Activated CD4-positive, alpha-beta T cell treated with anti-CD3 and anti-CD28 coated beads for 4 hours (primary cell): ENCODE measurements around the gene SCNN1B.
"Not testable (repeated sequence)": the region's sequence is repeated elsewhere in the genome, so short reads cannot be mapped to it uniquely, and the experiment has no call there.

ENCODE experiments used
- DNase-seq, 2 donors: peaks; one replicate each; pipeline ENCODE4 v3.0.0-alpha.2; 2020

Gene SCNN1B

DNA sequence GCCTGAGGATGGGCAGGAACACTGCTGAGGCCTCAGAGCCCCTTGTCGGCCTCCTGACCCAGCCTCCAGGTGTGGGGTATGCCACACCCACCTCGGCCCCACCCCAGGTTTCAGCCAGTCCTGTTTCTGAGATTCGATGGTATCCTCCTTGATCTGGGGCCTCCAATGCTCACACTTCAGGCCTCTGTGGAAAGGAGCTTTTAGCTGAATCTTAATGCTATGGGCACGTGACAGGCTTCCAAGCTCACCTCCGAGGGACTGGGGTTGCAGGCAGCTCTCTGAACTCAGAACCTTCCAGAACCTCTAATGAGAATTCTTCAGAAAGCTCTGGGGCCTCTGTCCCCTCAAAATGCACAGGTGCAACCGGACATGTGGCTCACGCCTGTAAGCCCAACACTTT is 54.8 kb downstream of the SCNN1B start:
- no peak for DNase-seq

DNA sequence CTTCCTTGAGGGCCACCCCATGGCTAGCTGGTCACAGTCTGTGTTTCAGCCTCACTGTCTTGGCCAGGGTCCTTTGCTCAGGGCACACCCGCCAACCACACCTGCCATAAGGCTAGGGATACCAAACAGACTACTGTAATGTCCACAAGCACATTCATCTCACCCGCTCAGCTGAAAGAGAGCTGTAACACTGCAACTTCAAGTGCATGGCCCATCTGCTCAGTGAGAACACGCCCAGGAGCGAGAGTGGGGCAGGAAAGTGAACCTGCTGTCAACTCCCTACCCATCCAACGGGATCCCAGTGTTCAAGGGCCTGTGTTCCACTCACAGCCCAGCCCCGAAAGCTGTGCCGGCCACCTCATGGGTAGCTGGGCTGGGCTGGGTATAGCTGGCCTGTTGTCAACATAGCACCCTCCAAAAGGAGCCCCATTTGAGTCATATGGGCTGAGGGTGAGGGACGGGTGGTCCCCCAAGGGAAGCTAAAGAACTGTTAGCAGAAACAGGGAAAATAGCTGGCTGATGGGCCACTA is 55.7 kb downstream of the SCNN1B start:
- no peak for DNase-seq

DNA sequence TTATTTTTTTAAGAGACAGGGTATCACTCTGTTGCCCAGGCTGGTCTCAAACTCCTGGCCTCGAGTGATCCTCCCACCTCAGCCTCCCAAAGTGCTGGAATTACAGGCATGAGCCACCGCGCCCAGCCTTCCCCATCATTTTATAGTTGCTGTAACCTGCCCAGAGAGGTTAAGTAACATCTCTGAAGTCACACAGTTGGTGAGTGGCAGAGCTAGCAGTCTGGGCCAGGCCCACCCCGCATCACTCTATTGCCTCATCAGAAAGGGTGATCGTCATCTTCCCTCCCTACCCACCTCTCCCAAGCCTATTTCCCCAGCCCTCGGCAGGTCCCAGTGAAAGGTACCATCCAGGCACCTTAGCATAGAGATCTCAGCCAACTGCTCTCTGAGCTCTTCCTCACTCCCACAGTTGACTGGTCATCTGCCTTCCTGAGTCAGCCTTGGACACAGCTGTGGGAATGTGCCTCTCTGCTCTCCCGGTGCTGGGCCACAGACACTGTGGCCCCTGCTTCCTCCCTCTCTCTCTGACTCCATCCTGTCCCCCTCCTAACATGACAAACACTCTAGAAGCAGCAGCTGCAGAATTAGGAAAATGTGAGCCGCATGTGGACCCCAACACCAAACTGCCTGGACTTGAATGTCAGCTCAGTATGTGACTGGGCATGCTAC is 57.1 kb downstream of the SCNN1B start:
- DNase-seq: no peak

DNA sequence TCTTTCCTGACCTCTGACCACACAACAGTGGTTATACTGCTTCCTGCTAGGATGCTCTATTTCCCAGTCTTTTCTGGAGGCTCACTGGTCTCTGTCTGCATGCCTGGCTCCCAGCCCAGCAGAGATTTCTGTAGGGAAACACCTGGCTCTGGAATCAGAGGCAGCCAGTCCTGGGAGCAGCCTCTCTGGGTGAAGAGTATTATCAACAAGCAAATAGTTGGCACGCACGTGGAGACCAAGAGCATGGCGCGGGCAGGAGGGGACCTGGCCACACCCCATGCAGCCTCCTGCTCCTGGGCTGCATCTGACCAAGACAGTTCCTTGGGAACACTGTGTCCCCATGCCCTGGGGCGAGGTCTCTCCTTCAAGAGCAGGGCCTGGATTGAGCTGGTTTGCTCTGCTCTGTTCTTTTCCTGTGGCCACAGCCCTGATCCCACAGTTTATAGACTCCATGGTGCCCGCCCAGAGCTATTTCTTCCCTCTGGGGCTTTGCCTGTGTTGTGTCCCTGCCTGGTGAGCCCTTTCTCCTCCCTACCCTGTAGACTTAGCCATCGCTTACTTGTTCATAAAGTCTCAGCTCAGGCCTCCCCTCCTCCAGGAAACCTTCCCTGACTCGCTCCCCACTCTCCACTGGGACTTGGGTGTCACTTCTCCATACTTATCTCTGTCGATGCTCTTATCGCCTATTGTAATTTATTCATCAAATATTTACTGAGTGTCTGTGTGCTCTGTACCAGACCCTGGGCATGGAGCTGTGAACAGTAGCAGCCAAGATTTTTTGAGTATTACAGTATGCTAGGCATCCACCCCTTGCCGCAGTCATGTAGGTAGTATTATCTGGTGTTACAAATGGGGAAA is 60.6 kb downstream of the SCNN1B start:
- DNase-seq: no peak

DNA sequence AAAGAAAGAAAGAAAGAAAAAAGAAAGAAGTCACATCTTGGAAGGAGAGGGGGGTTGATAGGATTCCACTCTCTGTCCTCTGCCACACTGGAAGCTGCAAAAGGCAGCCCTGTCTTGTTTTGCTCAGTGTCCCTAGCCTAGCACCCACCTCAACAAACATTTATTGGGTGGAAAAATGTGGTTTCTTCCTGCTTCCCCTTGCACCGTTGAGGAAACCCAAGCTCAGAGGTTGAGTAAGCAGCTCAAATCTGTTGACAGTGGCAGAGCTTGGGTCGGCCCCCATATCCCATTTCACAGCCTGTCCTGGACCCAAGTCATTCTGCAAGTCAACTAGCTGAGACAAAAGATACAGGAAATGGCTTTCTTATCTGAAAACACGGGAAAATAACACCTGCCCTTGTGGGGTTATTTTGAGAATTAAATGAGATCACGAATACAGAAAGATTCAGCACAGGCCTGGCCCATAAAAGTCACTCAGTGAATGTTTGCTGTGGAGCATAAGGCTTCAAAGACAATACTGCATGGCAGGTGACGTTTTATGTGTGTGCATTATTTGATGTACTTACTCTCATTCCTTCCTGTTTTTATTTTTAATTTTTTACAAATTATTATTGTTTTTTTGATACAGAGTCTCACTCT is 63.6 kb downstream of the SCNN1B start:
- no peak for DNase-seq

DNA sequence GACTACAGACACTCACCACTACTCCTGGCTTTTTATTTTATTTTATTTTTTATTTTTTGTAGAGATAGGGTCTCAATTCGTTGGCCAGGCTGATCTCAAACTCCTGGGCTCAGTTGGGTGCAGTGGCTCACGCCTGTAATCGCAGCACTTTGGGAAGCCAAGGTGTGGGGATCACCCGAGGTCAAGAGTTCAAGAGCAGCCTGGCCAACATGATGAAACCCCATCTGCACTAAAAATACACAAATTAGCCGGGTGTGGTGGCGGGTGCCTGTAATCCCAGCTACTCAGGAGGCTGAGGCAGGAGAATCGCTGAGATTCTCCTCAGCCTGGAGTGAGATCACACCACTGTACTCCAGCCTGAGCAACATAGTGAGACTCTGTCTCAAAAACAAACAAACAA is 64.2 kb downstream of the SCNN1B start:
- not testable (repeated sequence) for DNase-seq

DNA sequence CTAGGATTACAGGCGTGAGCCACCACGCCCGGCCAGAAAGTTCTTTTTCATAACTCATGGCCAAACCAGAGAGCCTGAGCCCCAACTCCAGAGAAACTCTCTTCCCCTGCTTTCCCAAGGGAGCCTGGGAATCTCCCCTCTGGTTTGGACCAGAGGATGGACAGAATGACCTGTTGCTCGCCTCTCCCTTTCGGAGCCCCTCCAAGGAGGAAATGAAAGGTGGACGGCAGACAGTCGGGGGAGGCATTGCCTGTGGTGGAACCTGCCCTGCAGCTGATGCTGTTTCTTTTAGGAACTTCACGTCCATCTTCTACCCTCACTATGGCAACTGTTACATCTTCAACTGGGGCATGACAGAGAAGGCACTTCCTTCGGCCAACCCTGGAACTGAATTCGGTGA is 65.5 kb downstream of the SCNN1B start:
- no peak for DNase-seq

DNA sequence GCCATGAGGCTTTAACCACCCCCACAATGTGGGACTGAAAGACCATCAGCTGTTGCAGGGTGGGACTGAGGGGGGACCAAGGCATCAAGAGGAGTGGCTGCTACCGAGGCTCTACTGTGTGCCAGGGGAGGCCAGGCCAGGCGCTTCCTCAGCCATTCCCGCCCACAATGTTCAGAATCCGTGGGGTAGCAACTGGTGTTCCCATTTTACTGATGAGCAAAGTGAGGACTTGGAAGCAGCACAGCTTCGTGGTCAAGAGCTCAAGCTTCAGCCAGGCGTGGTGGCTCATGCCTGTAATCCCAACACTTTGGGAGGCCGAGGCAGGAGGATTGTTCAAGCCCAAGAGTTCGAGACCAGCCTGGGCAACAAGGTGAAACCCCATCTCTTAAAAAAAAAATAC is 65.9 kb downstream of the SCNN1B start:
- DNase-seq: no peak

DNA sequence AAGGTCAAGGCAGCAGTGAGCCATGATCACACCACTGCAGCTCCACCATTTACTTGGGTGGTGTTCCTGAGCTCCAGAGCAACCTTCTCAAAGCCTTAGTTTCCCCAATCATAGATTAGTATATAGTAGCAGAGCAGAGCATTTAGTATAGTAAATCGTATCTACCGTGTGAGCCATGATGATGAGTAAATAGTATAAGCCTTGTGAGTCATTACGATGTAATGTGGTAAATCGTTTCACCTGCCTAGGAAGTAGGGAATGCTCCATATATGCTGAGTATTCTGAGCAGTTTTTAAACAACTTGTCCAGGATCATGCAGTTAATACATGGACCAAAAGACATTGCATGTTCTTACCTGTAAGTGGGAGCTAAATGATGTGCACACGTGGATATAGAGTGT is 66.4 kb downstream of the SCNN1B start:
- DNase-seq: no peak

DNA sequence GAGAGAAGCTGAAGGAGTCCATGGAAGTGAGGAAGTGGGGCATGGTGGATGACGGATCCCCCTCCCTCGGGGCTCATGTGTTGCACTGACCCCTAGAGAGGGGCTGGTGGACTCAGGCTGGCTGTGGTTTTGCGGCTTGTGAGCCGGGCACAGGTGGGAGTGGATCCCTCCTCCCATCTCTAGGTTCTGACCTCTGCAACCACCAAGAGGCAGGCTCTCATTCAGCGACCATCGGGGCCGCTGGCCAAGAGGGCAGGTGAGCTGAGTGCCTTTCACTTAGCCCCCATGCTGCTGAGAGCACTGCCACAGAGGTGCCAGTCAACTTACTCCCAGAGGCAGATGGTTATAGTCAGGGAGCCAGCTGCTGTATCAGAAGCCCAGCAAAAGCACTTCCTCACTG is 67.3 kb downstream of the SCNN1B start:
- no peak for DNase-seq

DNA sequence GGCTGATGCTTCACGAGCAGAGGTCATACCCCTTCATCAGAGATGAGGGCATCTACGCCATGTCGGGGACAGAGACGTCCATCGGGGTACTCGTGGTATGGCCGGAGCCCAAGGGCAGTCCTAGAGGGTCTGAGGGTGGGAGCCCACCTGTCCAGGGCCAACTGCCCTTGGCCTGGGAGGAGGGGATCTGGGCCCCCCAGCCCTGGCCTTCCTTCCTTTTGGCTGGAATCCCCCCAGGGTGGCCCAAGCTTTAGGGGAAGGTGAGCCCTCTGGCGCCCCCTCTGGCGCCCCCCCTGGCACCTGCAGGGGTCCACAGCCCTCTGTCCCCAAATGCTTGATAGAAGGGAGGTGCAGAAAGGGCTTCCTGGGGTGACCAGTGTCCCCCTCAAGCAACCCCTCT is 69.3 kb downstream of the SCNN1B start:
- DNase-seq: no peak

DNA sequence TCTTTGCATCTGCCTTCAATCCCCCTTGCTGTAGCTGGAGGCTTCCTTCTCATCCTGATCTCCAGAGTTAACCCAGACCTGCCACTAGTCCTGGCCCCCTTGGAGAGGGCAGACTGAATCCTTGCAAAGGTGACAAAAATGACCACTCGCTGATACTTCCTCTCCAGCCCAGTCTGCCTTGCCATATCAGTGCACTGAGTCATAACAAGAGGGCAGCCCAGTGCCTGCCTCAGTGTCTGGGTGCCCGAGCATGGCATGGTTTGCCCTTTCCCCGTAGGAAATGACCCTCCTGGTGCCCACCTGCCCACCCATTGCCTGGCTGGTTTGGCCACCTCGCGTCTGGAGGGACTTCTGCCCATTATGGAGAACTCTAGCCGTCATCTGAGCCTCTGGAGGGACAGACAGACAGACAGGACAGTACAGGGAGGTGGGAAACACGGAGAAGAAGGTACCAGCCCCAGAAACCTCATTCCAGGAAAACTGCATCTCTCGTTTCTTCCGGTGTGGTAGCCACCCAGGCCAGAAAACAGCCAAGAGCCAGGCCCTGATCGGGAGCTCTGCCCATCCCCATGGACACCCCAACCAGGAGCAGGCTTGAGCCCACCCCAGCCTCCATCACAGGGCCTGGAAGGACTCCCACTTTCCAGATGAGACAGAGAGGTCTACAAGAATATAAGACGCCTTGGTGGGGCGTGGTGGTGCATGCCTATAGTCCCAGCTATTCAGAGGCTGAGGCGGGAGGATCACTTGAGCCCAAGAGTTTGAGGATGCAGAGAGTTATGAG is 71.5 kb downstream of the SCNN1B start:
- DNase-seq: no peak

DNA sequence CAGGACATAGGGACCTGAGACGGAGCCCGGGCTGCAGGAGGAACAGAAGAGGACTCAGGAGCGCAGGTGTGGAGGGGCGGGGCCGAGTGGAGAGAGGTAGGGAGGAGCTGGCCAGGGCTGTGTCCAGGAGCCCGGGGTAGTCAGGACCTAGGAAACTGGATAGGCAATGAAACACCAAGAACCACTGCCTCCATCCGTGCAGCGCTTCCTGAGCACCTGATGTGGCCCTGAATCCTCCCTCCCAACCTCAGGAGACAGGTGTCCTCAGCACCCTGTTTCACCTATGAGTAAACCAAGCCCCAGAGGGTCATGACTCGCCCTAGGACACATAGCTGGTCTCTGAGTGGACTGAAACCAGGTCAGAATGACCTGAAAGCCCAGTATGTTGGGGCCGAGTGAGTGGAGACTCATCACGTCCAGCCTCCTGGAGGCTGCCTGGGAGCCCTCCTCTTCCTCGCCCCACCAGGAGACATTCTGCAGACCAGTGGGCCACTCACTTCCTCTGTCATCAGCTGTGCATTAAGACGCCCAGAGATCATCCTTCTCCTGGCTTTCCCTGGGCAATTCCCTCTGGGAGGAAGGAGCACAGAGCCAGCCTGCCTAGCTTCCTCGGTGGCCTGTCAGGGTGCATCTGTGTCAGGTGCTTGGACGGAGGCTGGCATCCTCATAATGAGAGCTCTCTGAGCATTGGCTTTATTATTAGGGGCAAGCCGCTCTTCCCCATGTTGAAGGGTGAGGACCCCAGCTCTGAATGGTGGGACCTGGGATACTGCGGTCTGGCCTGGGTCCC is 72.8 kb downstream of the SCNN1B start:
- DNase-seq: no peak

DNA sequence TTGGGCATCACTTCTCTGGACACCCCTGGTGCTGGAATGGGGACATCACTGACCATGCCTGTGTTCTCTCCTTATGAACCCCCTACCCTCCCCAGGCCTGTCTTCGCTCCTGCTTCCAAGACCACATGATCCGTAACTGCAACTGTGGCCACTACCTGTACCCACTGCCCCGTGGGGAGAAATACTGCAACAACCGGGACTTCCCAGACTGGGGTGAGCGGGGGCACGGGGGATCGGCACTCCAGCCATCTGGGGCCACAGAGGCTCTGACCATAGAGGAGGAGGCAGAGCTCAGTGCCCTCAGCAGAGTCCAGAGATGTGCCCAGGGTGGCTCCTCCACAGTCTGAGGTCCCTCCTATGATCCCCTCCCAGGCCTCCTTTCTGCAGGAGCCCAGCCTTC is 73.5 kb downstream of the SCNN1B start:
- DNase-seq: no peak

DNA sequence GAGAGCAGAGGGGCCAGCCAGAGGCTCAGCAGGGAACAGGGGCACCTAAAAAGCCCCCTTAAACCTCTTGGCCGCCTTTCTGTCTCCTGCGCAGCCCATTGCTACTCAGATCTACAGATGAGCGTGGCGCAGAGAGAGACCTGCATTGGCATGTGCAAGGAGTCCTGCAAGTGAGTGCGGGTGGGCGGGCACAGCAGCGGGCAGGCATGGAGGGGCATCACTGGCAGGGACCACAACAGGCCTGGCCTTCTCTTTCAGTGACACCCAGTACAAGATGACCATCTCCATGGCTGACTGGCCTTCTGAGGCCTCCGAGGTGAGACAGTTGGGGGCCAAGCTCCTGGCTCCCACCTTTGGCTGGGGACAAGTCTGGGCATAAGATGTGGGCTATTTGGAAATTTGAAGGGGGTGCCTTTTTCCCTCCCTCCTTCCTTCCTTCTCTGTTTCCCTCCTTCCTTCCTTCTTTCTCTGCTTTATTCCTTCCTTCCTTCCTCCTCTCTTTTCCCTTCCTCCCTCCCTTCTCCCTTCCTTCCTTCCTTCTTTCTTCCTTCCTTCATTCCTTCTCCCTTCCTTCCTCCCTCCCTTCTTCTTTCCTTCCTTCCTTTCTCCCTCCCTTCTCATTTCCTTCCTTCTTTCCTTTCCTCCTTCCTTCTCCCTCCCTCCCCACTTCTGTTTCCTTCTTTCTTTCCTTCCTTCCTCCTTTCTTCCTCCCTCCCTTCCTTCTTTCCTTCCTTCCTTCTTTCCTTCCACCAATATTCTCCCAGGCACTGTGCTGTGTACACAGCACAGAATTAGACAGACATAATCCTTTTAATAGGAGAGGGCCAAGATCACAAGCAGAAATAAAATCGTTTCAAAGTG is 75.2 kb downstream of the SCNN1B start:
- no peak for DNase-seq

DNA sequence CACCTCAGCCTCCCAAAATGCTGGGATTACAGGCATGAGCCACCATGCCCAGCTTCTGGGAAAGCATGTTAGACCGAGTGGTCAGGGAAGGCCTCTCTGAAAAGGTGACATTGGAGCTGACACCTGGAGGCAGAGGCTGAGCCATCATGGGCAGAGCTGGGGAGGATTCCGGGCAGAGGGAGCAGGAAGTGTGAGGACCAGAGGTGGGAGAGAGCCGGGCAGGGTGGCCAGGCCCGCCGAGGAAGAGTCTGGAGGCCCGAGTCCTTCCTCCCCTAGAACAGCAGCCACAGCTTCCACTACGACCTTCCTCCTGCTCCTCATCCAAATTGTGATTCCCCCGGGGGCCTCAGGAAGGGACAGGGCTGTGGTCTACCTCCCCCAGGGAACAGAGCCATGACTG is 76.2 kb downstream of the SCNN1B start:
- DNase-seq: no peak

DNA sequence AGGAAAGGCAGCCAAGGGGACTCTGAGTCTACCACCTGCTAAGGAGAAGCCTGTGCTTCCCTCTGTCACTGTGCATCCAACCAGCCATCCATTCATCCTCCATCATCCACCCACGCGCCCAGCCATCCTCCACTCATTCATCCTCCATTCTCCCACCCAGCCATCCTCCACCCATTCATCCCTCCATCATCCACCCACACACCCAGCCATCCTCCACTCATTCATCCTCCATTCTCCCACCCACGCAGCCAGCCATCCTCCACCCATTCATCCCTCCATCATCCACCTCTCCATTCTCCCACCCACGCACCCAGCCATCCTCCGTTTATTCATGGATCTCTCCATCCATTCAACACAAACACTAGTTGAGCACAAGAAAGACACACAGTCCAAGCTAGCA is 76.8 kb downstream of the SCNN1B start:
- DNase-seq: no peak

DNA sequence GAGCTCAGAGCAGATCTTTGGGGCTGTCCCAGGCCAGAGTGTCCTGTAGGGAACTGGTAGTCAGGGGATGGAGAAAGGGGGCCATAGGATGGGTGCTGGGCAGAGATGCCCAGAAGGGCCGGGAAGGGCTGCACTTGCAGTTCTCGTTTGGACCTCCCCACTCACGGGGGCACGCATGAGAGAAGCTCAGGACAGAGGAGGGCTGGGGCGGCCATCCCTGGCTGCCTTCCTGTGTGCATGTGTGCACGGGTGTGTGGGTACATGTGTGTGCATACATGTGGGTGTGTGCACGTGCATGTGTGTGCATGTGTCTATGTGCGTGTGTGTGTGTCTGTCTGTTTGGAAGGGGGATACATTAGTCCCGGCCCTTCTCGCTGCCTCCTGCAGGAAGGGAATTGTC is 77.6 kb downstream of the SCNN1B start:
- DNase-seq: no peak

DNA sequence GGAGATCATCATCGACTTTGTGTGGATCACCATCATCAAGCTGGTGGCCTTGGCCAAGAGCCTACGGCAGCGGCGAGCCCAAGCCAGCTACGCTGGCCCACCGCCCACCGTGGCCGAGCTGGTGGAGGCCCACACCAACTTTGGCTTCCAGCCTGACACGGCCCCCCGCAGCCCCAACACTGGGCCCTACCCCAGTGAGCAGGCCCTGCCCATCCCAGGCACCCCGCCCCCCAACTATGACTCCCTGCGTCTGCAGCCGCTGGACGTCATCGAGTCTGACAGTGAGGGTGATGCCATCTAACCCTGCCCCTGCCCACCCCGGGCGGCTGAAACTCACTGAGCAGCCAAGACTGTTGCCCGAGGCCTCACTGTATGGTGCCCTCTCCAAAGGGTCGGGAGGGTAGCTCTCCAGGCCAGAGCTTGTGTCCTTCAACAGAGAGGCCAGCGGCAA is 78.4 kb downstream of the SCNN1B start:
- no peak for DNase-seq

DNA sequence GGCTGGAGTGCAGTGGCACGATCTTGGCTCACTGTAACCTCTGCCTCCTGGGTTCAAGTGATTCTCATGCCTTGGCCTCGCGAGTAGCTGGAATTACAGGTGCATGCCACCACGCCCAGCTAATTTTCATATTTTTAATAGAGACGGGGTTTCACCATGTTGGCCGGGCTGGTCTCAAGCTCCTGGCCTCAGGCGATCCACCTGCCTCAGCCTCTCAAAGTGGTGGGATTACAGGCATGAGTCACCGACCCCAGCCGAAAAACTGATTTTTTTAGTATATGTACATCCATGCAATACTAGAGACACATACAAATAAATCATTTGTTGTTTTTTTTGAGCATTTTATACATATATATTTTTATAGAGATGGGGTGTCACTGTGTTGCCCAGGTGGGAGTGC is 79.6 kb downstream of the SCNN1B start:
- not testable (repeated sequence) for DNase-seq

DNA sequence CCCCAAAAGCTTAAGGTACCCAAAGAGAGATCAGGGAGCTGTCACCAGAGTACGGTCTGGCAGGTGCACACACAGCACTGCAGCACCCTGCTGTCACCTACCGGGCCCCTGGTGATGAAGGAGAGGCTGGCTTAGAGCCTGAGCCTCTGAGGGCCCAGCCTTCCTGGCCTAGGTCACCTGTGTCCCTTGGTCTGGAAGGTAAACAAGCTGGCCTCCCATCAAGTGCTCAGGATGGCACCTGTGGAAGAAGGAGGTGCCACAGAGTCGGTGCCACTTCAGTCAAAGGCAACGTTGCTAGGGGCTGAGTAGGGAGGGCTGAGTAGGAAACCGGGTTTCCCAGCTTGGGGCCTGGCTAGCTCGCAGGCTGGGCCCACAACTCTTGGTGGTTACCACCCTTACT is 80.2 kb downstream of the SCNN1B start:
- no peak for DNase-seq
